Embryonic facial prominence (tissue), 1 donor: ENCODE measurements around the gene CCDC185.

ENCODE experiments used
- DNase-seq: peaks from one replicate; pipeline ENCODE4 v3.0.0-alpha.2; 2016; ENCODE audit errors: extremely low spot score

The CCDC185 gene

GRCh38 chr1:223393275-223394214 is at the start of gene CCDC185:
CCDC185 (plus strand) TSS chr1:223393415; CDS start chr1:223393476, 61 bp downstream.
- DNase-seq: no peak

- no peak for DNase-seq
Measured at GRCh38 chr1:223343692-223344091, 49.5 kb upstream of the CCDC185 start.

- DNase-seq: no peak
Measured at GRCh38 chr1:223344491-223344890, 48.7 kb upstream of the CCDC185 start.

- DNase-seq: no peak
Measured at GRCh38 chr1:223345720-223346119, 47.5 kb upstream of the CCDC185 start.

GRCh38 chr1:223346311-223346710 is 46.9 kb upstream of the CCDC185 start:
- DNase-seq: no peak

GRCh38 chr1:223347583-223347982 is 45.6 kb upstream of the CCDC185 start:
- DNase-seq: no peak

- DNase-seq: no peak
Measured at GRCh38 chr1:223348439-223348838, 44.8 kb upstream of the CCDC185 start.

- no peak for DNase-seq
Measured at GRCh38 chr1:223349241-223349640, 44.0 kb upstream of the CCDC185 start.

GRCh38 chr1:223350361-223350908 is 42.8 kb upstream of the CCDC185 start:
- DNase-seq: no peak

GRCh38 chr1:223352944-223353343 is 40.3 kb upstream of the CCDC185 start:
- no peak for DNase-seq

- no peak for DNase-seq
Measured at GRCh38 chr1:223353939-223354338, 39.3 kb upstream of the CCDC185 start.

- DNase-seq: no peak
Measured at GRCh38 chr1:223355699-223356098, 37.5 kb upstream of the CCDC185 start.

- DNase-seq: no peak
Measured at GRCh38 chr1:223358826-223359225, 34.4 kb upstream of the CCDC185 start.

GRCh38 chr1:223363057-223363855 is 30.0 kb upstream of the CCDC185 start:
- DNase-seq: no peak

GRCh38 chr1:223363856-223364684 is 29.1 kb upstream of the CCDC185 start, which contains the start of gene SUSD4:
SUSD4 (minus strand) TSS chr1:223364176; CDS start chr1:223363425, 751 bp downstream.
- no peak for DNase-seq

- DNase-seq: no peak
Measured at GRCh38 chr1:223364685-223365382, 28.4 kb upstream of the CCDC185 start.

GRCh38 chr1:223374064-223374610 is 19.1 kb upstream of the CCDC185 start:
- DNase-seq: no peak

- DNase-seq: no peak
Measured at GRCh38 chr1:223378754-223379153, 14.5 kb upstream of the CCDC185 start.

GRCh38 chr1:223386013-223386412 is 7.2 kb upstream of the CCDC185 start:
- no peak for DNase-seq

GRCh38 chr1:223390618-223391017 is 2.6 kb upstream of the CCDC185 start:
- no peak for DNase-seq
